GM10847 (cell line): ENCODE measurements around the gene NPTX1.

Experiments
- POLR2A ChIP-seq: IDR thresholded peaks from 2 replicates; pipeline ENCODE4 v1.6.1; 2011; ENCODE audit not compliant: insufficient read length; ENCODE audit errors: extremely low read depth

NPTX1 gene

GRCh38 chr17:80474961-80475909 is 1.2 kb downstream of the NPTX1 start:
- no peak for TF ChIP-seq POLR2A

DNA sequence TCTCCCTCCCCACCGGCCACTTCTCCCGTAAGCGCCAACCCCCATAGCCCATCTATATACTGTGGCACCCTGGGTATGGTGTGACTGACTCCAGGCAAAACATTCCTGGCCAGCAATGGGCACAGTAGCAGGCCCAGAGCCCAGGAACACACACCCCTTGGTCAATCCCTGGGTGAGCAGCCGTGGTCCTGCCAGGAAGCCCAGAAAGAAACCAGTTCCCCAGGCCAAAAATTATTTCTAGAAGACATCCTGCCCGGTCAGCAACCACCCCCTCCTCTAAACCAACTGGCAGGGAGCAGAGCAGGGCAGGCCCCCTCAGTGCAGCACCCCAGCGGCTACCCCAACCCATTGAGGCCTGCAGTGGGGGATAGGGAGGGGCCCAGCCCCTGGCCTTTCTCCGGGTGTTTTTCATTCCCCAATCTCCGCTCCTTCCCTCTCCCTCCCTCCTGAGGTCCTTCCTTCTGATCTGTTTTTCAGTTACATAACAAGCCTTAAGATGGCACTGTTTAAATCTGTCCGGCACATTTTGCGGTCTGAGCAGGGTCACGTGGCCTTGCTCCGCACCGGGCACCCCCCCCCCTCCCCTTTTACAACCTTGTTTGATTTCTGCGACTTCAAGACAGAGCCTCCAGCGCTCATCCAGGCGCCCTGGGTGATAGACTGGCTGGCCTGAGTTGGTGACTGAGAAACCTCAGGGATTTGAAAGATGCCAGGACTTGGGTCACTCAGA is 2.0 kb downstream of the NPTX1 start:
- no peak for TF ChIP-seq POLR2A

GRCh38 chr17:80473701-80474100 is 2.7 kb downstream of the NPTX1 start:
- TF ChIP-seq POLR2A = no peak

DNA sequence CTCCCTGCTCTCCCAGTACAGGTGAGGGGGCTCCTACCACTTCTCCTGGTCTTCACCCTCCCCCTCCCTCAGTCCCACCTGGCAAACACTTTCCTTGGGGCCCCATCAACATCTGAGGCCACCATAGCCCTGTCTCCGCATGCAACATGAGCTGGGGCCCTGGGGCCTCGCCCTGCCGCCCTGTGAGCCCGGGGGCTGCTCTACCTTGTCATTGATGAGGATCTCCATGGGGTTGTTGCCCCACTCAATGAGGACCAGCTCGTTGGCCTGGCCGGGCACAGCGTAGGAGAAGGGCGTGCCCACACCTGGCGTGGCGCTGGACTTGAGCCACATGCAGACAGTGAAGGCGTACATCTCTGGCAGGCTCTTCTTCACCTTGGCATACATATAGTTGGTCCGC is 3.4 kb downstream of the NPTX1 start:
- TF ChIP-seq POLR2A = no peak

GRCh38 chr17:80471922-80472321 is 4.5 kb downstream of the NPTX1 start:
- TF ChIP-seq POLR2A = no peak

DNA sequence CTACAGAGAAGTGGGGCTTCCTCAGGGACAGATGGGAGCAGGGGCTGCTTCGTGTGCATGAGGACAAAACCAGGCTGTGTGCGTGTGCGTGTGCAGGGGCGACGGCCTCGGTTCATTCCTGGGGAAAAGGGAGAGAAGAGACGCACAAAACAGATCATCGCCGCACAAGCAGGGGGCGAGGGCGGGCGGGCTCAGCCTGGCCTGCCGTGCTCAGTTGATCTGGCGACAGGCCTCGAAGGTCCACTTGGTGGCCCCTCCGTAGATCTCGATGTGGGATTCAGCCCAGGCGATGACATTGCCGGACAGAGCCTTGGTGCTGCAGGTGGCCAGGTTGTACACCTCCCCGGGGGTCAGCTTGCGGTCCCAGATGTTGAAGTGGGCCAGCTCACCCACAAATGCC is 5.8 kb downstream of the NPTX1 start:
- no peak for TF ChIP-seq POLR2A

DNA sequence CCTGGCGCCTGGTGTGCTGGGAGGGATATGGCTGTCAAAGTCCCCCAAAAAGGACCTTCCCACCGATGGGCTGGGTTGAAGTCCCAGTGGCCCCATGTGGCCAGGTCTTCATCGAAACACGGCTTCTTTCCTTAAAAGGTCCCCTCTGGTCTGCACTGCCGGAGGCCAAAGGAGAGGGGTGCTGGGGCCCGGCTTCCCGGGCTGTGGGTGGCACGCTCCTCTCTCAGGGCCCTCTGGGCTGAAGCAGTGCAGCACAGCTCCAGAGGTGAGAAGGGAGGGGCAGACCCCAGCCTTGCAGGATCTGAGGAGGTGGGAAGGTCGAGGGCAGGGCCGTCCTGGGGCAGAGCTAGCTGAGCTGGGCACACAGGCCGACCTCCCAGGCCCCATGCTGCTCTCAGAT is 6.7 kb downstream of the NPTX1 start:
- no peak for TF ChIP-seq POLR2A

- TF ChIP-seq POLR2A = no peak
Observed at GRCh38 chr17:80468781-80469493, 7.5 kb downstream of the NPTX1 start.

GRCh38 chr17:80468242-80468641 is 8.2 kb downstream of the NPTX1 start:
- TF ChIP-seq POLR2A = no peak

DNA sequence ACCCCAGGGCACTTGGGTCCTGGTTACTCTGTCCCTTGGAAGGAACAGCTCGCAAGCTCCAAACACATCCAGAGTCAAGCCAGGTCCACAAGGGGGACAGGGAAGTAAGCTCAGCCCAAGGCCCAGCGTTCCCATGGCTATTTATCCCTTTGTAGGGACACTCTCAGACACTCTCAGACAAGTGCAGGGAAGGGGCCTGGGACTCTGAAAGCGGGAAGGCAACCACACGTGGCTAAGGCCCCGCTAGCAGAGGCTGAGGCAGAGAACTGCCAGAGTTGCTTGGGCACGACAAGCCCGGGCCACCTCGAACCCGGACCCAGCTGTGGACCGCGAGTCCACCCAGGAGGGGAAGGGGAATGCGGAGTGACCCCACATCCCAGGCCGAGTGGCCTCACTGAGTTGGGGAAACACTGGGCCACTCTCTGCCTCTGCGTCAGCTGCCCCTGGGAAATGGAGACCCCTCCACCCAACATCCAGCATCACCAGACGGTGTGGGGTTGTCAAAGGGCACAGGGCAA is 10.2 kb downstream of the NPTX1 start:
- TF ChIP-seq POLR2A = no peak

DNA sequence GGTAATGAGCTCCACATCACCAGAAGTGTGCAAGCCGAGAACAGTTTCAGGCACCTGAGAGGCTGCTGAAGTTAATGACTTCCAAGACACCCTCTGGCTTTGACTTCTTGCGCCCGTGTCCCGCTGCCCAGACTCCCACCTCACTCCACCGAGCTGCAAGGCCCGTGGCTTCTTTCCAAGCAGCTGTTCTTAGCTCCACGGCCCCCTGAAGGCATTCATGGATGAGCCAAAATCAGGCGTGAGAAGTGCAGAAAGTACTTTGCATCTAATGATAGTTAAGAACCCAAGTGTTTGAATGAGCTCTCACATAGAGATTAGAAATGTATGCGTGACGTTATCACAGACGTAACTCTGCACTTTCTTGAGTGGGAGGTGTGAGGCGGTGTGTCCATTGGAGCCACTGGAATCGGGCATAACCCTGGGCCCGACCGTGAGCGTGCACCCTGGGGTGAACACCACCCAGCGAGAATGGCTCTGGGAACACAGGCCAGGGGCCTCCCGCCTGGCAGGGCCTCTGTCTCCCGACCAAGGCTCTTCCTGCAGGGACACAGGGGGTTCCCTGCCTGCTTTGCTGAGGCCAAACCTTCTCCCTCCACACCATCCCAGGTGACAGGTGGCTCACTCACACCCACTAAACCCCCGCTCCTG is 11.0 kb downstream of the NPTX1 start:
- TF ChIP-seq POLR2A = no peak

DNA sequence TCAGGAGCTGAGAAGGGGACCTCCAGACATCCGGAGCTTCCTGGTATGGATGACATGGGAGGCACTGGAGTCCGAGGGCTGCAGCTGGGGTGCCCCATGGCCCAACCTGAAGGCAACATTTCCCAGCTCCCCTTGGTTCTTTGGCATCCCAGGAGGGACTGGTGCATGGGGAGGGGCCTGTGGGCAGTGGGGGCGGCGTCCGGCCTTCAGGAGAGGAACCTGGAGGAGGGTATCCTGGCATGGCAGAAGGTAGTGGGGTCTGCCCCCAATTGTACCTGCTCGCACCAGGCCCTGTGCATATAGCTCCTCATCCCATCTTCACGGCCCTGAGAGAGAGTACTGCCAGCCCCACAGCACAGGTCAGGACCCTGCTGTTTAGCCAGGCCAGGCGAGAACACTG is 11.9 kb downstream of the NPTX1 start:
- TF ChIP-seq POLR2A = no peak

DNA sequence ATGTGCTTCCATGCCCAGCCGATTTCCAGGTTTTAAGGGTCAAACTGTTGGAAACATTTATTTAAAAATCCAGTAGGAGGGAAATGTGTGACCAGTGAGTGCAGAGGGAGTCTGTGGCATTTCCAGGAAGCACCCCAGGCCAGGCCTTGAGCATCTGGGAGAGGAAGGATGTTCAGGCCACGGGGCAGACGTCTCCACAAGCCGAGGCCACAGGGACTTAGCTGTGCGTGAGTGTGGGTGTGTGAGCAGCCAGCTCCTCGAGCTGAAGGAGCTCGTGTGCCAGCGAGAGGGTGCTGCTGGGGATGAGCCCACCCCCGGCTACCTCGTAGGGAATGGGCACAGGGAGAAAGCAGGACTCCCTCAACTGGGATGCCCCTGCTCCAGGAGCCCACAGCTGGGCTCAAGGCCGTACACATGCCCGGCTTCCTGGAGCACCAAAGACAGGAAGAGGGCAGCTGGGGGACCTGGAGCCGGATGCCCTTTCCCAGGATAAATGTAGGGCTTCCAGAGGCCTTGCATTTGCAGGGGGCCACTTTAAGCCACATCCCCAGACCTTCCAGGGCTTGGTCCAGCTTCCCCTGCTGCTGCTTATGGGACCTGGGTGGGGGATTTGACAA is 12.5 kb downstream of the NPTX1 start:
- TF ChIP-seq POLR2A = no peak

DNA sequence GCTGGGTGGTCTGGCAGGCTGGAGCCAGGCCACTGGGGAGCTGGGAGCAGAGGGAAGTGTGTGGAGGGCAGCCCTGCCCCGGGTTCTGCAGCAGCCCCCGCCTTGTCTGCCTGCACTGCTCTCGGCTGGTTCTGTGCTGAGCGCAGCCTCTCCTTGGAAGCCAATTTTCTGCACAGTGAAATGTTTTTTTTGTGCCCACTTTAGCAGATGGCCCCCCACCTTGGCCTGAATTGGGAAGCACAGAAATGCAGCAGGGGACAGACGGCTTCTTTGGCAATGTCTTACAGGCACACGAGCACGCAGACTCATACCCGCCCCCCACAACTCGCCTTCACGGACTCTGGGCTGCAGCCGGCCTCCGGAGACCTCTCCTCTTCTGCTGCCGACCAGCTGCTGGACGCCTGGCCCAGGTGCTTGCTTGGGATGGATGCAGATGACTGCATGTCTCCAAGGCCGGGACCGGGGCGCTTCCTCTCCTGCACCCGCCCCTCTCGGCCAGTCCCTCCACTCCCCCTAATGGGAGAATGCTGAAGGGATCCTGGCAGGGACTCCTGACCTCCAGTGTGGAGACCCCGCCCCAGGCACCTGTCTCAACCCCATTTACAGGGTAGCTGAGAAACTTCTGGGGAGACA is 14.8 kb downstream of the NPTX1 start:
- no peak for TF ChIP-seq POLR2A

DNA sequence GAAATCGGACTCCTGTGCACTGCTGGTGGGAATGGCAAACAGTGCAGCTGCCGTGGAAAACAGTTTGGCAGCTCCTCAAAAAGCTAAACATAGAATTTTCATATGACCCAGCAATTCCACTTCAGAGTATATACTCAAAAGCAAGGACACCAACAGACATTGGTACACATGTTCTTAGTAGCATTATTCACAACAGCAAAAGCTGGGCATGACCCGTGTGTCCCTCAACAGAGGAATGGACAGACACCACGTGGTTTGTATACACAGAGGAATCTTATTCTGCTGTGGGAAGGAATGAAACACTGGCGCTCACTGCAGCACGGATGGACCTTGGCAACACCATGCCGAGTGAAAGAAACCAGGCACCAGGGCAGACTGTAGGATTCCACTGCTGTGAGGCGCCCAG is 16.0 kb downstream of the NPTX1 start:
- TF ChIP-seq POLR2A = no peak

- no peak for TF ChIP-seq POLR2A
Observed at GRCh38 chr17:80459234-80459633, 17.2 kb downstream of the NPTX1 start.
